GM13977 (cell line): Measurements from ENCODE around the gene ITPRID1.
"Not testable (repeated sequence)": the region's sequence is repeated elsewhere in the genome, so short reads cannot be mapped to it uniquely, and the experiment has no call there.

Experiments used
- DNase-seq: peaks from one replicate; pipeline ENCODE4 v3.0.0; 2012; ENCODE audit warnings: low spot score
- CTCF ChIP-seq: IDR thresholded peaks from 2 replicates; pipeline ENCODE4 v1.5.1; 2012; ENCODE audit warnings: mild to moderate bottlenecking, control low read depth; ENCODE audit not compliant: insufficient read depth; ENCODE audit errors: extremely low read depth, missing control alignments
- in situ Hi-C: fragments of 300-500 bp; cut with MboI; formaldehyde crosslinking; loops from one replicate; pipeline ENCODE4 v1.12.0; 2022; ENCODE audit warnings: low sequenced_read_pairs, low pct_unique_long_range_greater_than_20kb, mixed read lengths, inconsistent platforms; ENCODE audit not compliant: unreplicated experiment

The ITPRID1 gene

DNA sequence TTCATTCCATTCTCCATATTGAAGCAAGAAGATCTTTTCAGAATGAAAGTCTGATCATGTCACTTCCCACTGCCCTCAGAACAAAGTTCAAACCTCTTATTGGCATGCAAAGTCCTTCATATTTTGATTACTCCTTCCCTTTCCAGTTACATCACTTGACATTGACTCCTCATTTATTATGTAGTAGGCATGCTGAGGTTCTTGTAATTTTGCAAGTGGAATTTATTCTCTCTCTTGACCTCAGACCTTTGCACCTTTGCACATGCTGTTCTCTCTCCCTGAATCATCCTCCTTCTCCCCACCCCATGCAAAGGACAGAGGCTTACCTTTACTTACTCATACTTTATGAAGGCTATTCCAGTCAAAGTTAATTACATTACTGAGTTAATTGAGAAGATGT lies 13.0 kb downstream of the ITPRID1 start:
- in situ Hi-C loops = no loop called here
- DNase-seq = no peak
- TF ChIP-seq CTCF = no peak

DNA sequence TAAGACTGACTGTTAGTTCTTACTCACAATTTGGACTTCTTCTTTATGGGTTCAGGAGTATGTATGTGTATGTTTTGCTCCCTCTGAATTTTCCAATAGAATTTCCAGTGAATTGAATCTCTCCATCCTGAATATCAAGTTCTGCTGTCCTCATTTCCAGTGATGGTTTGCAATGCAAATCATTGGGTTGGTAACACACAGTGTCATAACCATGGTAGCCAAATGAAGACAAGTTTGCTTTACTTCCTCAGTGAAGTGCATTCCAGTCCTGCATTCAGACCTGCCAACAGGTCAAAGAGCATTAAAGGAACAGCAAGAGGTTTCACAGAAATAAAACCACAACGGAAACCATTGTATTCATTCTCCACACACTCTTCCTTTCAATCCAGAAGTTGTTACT lies 15.2 kb downstream of the ITPRID1 start:
- DNase-seq = no peak
- no peak for TF ChIP-seq CTCF
- in situ Hi-C loops = no loop called here

GRCh38 chr7:31540651-31541185 lies 26.8 kb downstream of the ITPRID1 start:
- DNase-seq, in situ Hi-C loops: not testable (repeated sequence)

GRCh38 chr7:31545549-31545948 lies 31.7 kb downstream of the ITPRID1 start:
- DNase-seq = no peak
- TF ChIP-seq CTCF = no peak
- in situ Hi-C loops = no loop called here

DNA sequence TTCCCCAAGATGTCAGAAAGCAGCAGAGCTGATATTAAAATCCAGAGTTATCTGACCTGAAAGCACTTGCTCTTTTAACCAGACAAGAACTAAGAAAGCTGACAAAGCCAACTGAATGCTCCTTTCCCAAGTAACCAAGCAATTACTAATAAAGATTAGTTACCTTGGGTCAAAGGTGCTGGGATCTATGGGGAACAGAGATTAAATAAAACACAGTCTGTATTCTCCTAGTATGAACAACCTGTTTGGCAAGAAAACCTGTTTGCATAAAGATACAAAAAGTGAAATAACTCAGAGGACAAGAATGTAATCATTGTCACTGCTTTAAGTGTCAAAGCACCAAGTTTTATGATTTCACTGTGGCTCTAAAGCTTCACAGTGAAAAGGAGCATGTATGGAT lies 35.7 kb downstream of the ITPRID1 start:
- in situ Hi-C loops = no loop called here
- no peak for TF ChIP-seq CTCF
- no peak for DNase-seq

DNA sequence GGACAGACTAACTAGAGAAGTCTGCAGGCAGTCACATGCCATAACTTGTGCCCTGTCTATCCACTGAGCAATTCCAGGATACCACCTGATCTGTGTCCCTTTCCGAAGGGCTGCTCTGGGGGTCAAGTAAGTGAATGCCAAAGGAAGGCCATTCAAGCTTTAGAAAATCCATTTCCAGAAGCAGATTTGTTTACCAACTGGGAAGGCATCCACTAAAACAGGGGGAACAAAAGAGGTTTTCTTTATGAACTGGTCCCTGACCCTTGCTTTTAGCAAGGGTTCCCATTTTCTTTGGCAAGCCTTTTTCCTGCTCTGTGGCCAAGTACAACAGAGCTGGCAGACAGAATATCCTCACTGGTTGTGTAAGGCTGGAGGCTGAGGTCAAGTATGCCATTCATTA lies 36.5 kb downstream of the ITPRID1 start:
- in situ Hi-C loops = no loop called here
- no peak for DNase-seq
- no peak for TF ChIP-seq CTCF

GRCh38 chr7:31553661-31554081 lies 39.8 kb downstream of the ITPRID1 start:
- TF ChIP-seq CTCF = no peak
- in situ Hi-C loops = no loop called here
- no peak for DNase-seq
